GM18508 (cell line): ENCODE results near the gene HIVEP3.

Source experiments
- ATAC-seq: cut with Tn5 transposase; IDR thresholded peaks from one replicate; pipeline ENCODE4 v1.9.1; 2021; ENCODE audit warnings: moderate number of reproducible peaks; ENCODE audit not compliant: insufficient read depth, unreplicated experiment

HIVEP3 gene

DNA sequence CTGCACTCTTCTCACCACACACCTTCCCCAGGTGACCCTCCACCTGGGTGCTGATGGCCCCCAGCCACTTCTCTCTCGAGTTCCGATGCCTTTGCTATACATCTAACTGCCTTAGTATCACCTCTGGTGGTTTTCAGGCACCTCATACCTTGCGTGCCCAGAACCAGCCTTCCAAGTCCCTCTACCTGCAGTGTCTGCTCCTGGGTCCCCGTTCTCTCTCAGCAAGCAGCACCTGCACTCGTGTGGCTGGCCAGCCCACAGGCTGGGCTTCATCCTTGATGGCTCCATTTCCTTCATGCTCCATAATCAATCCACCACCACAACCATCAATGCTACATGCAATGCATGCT, 385.0 kb downstream of the HIVEP3 start:
- ATAC-seq: no peak

DNA sequence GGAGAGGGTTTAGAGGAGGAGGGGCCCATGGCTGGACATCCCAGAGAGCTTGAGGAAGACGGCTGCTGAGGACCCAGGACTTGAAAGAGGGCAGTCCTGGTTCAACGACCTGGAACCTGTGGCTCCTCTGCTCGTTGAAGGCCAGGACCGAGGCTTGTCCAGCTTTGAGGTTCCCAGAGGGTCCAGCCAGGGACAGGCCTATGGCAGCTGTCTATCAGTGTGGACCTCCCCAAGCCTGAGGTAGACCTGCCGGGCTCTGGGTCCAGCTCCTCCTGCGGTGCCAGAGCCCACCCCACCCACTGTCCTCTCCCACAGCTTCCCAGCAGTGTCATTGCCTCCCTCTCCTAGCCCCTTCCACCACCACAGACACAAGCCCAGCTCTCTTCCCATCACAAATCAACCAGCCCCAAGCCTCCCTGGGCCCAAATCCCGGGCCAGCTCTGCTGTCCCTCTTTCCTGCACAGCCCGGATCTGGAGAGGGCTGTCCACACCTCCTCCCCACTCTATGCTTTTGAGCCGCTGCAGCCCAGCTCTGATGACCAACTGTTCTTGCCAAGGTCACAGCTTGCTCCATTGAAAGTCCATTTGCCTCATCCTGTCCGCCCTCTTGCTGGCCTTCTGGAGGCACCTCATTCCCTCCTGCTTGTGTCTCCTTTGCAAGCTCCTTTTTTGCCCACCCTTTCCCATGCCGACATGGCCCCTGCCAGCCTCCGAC, 385.5 kb downstream of the HIVEP3 start:
- no peak for ATAC-seq

DNA sequence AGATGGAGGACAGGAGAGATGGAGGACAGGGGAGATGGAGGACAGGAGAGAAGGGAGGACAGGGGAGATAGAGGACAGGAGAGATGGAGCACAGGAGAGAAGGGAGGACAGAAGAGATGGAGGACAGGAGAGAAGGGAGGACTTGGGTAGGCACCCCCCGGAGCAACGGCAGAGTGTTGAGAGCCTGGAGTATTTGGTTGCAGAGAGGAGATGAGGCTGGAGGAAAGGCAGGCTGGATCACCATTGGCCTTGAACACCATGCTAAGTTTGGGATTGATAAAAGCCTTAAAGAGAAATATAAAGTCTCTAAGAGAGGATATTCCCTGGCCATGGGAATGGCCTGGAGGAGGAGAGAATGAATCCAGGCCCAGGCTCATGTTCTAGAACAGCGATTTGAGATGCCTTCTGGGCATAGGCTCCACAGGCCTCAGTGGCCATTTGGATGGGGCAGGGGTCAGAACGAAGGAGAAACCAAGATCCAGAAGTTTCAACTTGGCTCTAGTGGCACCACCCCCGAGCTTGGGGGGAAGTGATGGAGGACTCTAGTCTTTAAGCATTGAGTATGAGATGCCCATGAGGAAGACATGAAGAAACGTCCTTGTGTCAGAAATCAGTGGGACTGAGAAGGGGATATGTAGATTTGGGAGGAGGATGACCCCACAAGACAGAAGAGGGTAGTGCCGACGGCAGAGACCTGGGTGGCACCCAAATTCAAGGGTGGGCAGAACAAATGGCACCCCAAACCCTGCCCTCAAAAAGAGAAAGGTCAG, 386.3 kb downstream of the HIVEP3 start:
- no peak for ATAC-seq

DNA sequence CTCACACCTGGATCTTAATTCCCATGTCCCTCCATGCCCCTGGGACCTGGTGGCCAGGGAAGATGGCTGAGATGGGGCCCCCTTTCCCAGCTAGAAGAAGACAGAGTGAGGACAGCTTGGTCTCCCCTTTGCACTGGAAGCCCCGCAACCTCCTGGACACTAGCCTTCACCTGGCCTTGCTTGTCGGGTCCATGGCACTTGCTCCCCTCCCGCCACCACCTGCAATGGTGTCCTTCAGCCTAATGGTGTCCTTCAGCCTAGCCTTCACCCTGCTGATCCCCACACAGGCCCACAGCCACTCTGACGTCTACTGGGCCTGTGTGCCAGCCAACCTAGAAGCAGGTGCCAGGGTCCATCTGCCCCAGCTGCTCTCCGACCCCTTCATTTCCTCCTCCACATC, 388.3 kb downstream of the HIVEP3 start:
- ATAC-seq: no peak

DNA sequence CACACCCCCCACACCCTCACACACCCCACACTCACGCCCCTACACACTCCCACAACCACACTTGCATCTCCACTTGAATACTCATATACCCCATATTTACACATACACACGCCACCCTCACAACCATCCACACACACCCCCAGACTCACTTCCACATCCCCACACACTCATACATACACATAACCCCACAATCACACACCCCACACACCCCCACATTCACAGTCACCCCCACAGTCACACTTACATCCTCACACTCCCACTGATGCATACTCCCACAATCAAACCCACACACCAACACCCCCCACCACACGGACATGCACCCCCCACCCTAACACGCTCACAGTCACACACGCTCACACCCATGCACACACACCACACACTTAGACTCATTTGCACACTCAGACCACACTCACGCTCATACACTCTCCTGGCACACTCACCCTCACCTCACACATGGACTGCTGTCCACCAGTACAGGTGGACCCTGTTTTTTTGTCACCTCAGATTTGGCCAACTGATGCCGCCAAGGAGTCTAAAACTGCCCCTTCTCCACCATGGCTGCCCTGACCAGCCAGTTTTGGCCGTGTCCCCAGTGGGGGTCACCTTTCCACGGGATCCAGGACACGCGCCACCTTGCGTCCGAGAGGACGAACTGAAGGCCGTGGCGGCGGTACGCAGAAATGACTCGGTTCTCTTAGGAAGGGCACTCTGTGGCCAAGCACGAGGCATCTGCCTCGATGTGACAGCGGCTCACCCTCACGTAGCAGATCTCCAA, 388.9 kb downstream of the HIVEP3 start:
- no peak for ATAC-seq

DNA sequence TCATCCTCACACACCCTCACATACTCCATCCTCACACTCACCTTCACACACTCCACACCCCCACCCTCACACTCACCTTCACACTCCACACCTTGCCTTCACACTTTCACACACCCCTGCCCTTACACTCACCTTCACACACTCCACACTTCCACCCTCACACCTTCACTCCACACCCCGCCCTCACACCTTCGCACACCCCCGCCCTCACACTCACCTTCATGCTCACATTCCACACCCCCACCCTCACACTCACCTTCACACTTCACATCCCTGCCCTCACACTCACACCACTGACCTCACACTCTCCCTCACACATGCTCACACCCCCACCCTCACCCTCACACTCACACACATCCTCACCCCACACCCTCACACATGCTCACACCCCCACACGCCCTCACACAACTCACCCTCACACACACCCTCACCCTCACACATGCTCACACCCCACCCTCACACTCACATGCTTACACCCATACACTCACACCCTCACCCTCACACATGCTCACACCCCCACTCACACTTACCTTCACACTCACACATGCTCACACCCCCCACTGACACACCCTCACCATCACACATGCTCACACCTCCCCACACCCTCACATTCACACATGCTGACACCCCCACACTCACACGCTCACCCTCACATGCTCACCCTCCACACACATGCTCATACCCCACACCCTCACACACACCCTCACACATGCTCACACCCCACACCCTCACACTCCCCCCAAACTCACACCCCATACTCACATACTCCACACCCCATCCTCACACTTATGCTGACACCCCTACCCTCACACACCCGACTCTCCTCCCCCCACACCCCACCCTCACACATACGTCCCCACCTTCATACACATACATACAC, 389.8 kb downstream of the HIVEP3 start:
- ATAC-seq: no peak

DNA sequence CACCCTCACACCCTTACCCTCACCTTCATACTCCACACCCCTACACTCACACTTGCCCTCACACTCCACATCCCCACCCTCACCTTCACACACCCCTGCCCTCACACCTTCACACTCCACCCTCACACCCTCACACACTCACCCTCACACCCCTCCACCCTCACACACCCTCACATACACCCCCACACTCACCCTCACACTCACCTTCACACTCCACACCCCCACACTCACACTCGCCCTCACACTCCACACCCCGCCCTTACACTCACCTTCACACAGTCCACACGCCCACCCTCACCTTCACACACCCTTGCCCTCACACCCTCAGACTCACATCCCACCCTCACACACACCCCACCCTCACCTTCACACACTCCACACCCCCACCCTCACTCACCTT, 390.6 kb downstream of the HIVEP3 start:
- no peak for ATAC-seq

DNA sequence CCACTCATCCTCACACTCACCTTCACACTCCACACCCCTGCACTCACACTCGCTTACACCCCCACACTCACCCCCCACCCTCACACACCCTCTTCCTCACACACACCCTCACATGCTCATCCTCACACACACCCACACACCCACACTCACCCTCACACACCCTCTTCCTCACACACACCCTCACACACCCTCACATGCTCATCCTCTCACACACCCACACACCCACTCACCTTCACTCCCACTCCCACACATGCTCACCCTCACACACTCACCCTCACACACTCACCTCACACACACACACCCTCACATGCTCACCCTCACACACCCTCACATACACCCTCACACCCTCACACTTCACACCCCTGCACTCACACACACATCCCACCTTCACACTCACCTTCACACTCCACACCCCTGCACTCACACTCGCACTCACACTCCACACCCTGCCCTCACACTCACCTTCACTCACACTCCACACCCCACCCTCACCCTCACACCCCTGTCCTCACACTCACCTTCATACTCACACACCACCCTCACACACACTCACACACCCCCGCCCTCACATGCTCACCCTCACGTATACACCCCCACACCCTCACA, 391.7 kb downstream of the HIVEP3 start:
- ATAC-seq: no peak

DNA sequence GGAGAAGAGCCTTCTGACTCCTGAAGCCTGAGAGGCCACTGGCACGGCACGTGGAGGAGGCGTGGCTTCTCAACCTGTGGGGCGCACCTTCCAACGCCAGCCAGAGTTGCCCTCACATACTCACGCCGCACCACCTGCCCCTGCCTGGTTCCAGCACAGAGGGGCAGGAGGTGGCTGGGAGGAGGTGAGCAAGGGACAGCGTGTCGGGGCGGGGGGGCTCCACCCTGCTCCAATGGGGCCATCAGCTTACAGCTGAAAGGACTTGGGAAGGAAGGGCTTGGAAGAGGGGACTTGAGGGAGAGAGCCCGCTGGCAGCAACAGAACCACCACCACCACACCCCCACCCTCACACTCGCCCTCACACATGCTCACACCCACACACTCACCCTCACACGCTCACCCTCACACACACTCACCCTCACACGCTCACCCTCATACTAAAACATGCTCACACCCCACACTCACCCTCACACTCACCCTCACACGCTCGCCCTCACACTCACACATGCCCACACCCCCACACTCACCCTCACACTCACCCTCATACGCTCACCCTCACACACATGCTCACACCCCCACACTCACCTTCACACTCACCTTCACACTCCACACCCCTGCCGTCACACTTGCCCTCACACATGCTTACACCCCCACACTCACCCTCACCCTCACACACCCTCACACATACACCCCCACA, 392.7 kb downstream of the HIVEP3 start:
- no peak for ATAC-seq

DNA sequence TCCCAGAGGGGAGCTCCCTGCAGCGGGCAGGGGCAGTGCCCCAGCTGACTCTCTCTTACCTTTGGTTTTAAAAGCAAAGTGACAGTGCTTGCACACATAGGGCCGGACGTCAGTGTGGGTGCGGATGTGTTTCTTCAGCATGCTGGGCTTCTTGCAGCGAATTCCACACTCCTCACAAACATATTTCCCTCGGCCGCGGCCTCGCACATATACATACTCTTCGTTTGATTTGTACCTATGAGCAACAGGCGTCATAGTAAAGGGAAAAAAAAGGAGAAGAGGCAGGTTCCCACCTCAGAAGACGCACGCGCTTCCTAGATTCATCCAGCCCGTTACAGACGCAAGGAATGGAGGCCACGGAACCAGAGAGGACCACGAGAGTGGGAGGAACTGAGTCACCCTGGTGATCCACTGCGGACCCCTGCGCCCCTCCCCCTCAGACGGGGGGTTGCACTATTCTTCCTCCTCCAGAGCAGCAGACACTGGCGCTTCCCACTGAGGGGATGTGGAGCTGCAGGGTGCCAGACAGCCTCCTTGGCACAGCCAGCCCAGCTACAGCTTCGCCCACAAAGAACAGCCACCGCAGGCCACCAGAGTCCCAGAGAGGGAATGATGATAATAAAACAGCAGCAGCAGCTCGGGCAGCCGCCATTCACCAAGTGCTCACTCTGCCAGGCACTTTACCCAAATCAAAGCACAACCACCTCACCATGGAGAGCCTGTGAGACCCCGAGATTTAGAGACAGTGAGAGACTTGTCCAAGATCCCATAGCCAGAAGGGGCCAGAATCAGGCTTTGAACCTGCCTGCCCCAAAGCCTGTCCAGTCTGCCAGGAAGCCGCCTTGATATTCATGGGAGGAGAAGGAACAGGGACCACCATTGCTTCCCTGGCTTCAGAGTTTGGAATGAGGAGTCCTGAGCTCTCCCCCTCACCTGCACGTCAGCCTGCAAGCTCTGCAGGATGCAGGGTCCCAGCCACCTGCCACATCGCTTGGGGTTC, 393.7 kb downstream of the HIVEP3 start:
- ATAC-seq: no peak

DNA sequence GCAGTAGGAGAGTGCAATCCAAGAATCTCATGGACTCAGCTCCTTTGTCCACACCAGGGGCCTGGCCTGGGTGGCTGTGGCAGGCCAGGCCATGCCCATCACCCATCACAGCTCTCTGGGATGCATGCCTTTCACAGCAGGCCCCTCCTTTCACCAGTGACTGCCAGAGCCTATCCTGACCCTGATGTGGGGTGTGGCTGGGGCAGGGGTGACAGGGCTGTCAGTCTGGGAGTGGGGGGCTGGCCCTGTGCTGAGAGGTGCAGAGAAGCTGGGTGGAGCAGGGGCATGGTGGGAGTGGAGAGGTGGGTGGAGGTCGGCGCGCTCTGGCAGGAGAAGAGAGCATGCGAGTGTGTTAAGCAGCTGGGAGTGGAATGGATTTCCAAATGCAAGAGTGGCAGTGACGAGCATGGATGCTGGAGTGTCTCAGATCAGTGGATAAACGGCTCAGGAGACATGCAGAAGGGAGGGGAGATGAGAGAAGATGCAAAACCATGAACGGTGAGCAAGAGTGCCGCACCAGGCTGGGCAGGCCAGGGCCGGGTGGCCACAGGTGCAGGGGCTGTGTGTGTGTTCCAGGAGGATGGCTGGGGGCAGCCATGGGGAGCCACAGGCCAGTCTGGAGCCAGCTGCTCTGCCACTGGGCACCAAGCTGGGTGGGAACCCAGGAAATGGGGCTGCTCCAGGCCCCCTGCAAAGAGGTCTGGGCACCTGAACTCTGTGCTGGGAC, 394.6 kb downstream of the HIVEP3 start:
- ATAC-seq: no peak

DNA sequence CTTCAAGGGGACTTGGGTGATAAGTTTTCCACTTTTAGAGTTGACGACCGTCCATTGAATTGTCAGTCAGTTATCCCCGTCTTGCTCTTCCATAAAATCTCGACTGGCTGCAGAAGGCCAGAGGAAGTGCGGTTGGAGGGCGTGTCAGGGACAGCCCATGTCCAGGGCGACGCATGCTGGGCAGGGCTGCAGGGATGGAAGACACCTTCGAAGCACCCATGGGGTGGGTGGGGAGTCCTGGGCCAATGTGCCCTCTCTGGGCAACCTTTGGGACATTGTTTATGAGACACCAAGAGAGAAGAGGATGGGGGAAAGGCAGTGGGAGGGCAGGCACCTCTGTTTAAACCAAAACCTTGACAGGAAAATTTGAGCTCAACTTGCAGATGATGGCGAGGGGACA, 395.7 kb downstream of the HIVEP3 start:
- ATAC-seq: no peak

DNA sequence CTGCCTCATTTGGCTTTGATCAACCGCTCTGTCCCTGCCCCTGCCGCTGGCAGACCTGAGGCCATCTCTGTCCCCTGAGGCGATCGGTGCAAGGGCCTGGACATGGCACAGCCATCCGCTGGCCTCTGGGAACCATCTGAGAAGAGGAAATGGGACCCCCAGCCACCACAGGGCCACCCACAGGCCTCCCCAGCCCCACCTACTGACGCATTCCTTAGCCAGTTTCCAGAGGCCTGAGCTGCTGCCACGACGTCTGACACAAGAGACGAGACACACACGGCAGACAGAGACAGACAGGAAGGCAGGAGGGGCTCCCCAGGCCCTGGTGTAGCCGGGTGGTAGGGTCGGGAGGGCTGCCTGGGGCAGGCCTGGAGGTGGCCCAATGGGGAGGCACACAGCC, 397.0 kb downstream of the HIVEP3 start:
- ATAC-seq: no peak

DNA sequence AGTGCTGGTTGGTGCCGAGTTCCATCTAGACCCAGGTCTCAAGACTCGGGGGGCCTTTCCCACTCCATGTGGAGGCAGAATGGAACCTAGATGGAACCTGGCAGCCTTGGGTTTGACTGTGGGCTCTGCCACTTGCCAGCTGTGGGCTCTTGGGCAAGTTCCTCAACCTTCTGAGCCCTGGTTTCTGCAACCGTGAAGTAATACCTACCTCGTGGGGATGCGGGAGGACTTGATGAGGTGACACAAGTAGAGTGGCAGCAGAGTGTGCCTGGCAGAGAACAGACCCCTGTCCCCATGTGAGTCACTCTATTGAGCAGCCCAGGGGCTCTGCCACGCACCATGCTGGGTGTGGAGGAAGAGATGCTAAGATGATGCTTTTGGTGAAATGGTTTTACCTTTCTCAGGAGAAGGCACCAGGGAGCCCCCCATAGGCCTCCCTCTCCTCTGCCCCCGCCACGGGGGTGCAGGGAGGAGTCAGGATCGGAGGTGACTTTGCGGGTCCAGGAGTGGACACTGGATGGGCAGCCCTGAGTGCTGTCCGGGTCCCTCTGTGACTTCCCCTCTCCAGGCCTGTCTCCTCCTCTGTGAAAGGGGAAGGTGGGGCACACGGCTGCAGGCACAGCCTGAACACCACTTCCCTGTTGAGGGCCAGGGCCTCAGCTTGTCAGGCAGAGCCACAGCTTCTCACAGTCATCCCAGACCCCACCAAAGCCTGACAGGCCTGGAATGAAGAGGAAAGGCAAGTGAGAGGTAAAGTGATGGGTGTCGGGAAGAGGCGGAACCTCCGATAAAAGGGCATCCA, 397.6 kb downstream of the HIVEP3 start:
- ATAC-seq: no peak

DNA sequence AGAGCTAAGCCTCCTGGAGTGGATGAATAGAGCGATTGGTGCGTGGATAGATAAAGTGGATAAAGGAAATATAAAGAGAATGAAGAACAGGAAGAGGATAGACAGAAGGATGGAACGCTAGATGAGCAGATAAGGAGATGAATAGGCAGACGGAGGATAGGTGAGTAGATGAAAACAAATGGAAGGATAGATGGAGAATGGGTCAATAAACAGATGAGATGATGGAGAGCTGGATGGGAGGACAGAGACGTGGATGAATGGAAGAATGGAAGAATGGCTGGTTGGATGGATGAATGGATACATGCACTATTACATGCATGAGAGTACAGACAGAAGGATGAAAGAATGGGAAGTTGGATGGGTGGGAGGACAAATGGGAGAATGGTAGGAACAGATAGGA, 399.1 kb downstream of the HIVEP3 start:
- ATAC-seq: no peak

DNA sequence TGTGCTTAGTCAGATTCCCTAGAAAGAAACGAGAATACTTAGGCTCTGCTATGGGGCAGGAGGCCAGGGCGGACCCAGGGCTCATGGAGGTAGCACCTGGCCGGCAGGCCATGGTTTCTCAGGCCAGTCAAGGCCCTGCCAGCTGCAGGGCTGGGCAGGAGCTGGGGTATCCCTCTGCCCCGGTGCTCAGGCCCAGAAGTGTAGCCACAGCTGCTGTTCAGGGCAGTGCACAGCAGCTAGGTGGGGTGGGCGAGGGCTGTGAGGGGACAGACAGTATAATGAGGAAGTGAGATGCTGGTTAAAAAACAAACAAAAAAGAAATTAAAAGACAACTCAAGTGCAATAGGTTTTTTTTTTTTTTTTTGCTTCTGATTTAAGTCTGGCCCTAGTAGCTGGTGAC, 400.3 kb downstream of the HIVEP3 start:
- ATAC-seq: no peak

DNA sequence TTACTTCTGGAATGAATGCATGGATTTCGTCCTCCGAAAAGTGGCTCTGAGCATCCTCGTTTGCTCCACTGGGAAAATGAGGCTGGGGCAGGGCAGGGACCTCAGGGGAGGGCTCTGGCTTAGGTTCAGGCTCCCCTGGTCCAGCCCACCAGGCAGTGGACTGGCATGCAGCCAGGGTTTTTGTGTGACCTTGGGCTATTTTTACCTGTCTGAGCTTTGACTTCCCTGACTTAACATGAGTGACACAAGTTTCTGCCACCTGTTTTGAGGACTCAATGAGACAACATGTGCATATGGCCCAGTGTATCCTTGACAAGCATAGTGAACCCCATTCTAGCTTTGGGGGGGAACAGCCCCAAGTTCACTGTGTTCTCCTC, 401.7 kb downstream of the HIVEP3 start:
- ATAC-seq: no peak
